Progenitor cell of endocrine pancreas (in vitro differentiated cells): ENCODE results near the gene TMEM147. TPM values are rescaled to one million over a fixed set of nuclear protein-coding genes. Genes with fewer than 3 reads are reported as not detected.

ENCODE experiments used
- DNase-seq: peaks from one replicate; pipeline ENCODE4 v3.0.0; 2021; ENCODE audit warnings: low spot score; ENCODE audit not compliant: unreplicated experiment
- H3K27ac Mint-ChIP-seq: 2 replicates; pipeline ENCODE4 v1.8.0; 2021; ENCODE audit warnings: mild to moderate bottlenecking, moderate library complexity, mixed read lengths
- H3K27me3 Mint-ChIP-seq: 2 replicates; pipeline ENCODE4 v1.8.0; 2021; ENCODE audit warnings: mixed read lengths
- H3K36me3 Mint-ChIP-seq: 2 replicates; pipeline ENCODE4 v1.8.0; 2022; ENCODE audit warnings: mixed read lengths; ENCODE audit not compliant: insufficient read depth
- H3K4me1 Mint-ChIP-seq: 2 replicates; pipeline ENCODE4 v1.8.0; 2021; ENCODE audit warnings: low read depth, mixed read lengths
- H3K4me3 Mint-ChIP-seq: 2 replicates; pipeline ENCODE4 v1.8.0; 2021; ENCODE audit warnings: low read depth, mild to moderate bottlenecking, moderate library complexity, mixed read lengths
- H3K9me3 Mint-ChIP-seq: 2 replicates; pipeline ENCODE4 v1.8.0; 2021; ENCODE audit warnings: low read depth, mixed read lengths
- CTCF ChIP-seq: fragments of 200-600 bp; sonication (generic); IDR thresholded peaks from one replicate; pipeline ENCODE4 v1.5.0; 2021; ENCODE audit warnings: antibody characterized with exemption, mild to moderate bottlenecking; ENCODE audit not compliant: unreplicated experiment
- total RNA-seq: library from RNA; stranded (reverse); gene quantifications from 2 replicates; pipeline ENCODE4 v1.2.1, GENCODE V29; 2021

The TMEM147 gene
- total RNA-seq, 1 donor from 2014 or later, result 95.2 TPM

- H3K4me1 Mint-ChIP-seq, result peaks cover 8% of the 10 kb centered on the region
- peak; percentile 26 for TF ChIP-seq CTCF
- no peak within 1 kb of the TSS for H3K27ac Mint-ChIP-seq
- DNase-seq, result no peak
- no peaks in the 10 kb centered on the region for H3K9me3 Mint-ChIP-seq
- no peaks in the 10 kb centered on the region for H3K36me3 Mint-ChIP-seq
- H3K27me3 Mint-ChIP-seq, result peaks cover 18% of the 10 kb centered on the region
- H3K4me3 Mint-ChIP-seq, result no peak within 1 kb of the TSS
Observed at GRCh38 chr19:35513628-35514281, 31.7 kb upstream of the TMEM147 start, which contains the start of gene DMKN. TSS of gene DMKN (minus strand) at chr19:35513649. CDS start at chr19:35513475, 174 bp downstream.

GRCh38 chr19:35514282-35514809 is 31.1 kb upstream of the TMEM147 start:
- H3K27me3 Mint-ChIP-seq, result peaks cover 19% of the 10 kb centered on the region

GRCh38 chr19:35516310-35516709 is 29.1 kb upstream of the TMEM147 start:
- Mint-ChIP-seq H3K4me1 (peaks cover 3% of the 10 kb centered on the region), H3K27me3 (peaks cover 22% of the 10 kb centered on the region), H3K27ac (no peak overlapping the region), H3K9me3 (no peaks in the 10 kb centered on the region), H3K36me3 (no peaks in the 10 kb centered on the region), H3K4me3 (no peak overlapping the region)
- no peak for DNase-seq
- no peak for TF ChIP-seq CTCF

More at GRCh38 chr19:35514282-35514809, 31.1 kb upstream of the TMEM147 start:
- H3K36me3 Mint-ChIP-seq, result no peaks in the 10 kb centered on the region
- DNase-seq, result no peak
- no peak for TF ChIP-seq CTCF
- H3K4me1 Mint-ChIP-seq, result peaks cover 5% of the 10 kb centered on the region
- no peaks in the 10 kb centered on the region for H3K9me3 Mint-ChIP-seq
- H3K27ac Mint-ChIP-seq, result no peak overlapping the region
- no peak overlapping the region for H3K4me3 Mint-ChIP-seq

GRCh38 chr19:35517342-35517741 is 28.1 kb upstream of the TMEM147 start:
- Mint-ChIP-seq H3K36me3 (no peaks in the 10 kb centered on the region), H3K9me3 (no peaks in the 10 kb centered on the region), H3K27me3 (peaks cover 22% of the 10 kb centered on the region), H3K4me3 (no peak overlapping the region), H3K4me1 (peaks cover 3% of the 10 kb centered on the region), H3K27ac (no peak overlapping the region)
- no peak for DNase-seq
- TF ChIP-seq CTCF, result no peak

- peaks cover 3% of the 10 kb centered on the region for H3K4me1 Mint-ChIP-seq
- no peak overlapping the region for H3K4me3 Mint-ChIP-seq
- no peaks in the 10 kb centered on the region for H3K9me3 Mint-ChIP-seq
- H3K36me3 Mint-ChIP-seq, result no peaks in the 10 kb centered on the region
- peaks cover 25% of the 10 kb centered on the region for H3K27me3 Mint-ChIP-seq
- TF ChIP-seq CTCF, result no peak
- no peak for DNase-seq
- peak overlapping the region; percentile 41 for H3K27ac Mint-ChIP-seq
Observed at GRCh38 chr19:35518313-35518712, 27.1 kb upstream of the TMEM147 start.
